Panc1 (cell line): Measurements from ENCODE around the gene TMEM63C.

Experiments
- CTCF ChIP-seq: fragments of 450-650 bp; IDR thresholded peaks from 2 replicates; pipeline ENCODE4 v1.5.1; 2017; ENCODE audit warnings: mild to moderate bottlenecking
- SIN3A ChIP-seq: IDR thresholded peaks from 2 replicates; pipeline ENCODE4 v1.6.1; 2012; ENCODE audit warnings: low read depth, mild to moderate bottlenecking, low read length, moderate library complexity, borderline replicate concordance; ENCODE audit not compliant: insufficient read depth

GRCh38 chr14:77154421-77154820 lies 27.2 kb upstream of the TMEM63C start:
- no peak for TF ChIP-seq CTCF
- no peak for TF ChIP-seq SIN3A
